ENCODE data around the gene RELL2.

DNA sequence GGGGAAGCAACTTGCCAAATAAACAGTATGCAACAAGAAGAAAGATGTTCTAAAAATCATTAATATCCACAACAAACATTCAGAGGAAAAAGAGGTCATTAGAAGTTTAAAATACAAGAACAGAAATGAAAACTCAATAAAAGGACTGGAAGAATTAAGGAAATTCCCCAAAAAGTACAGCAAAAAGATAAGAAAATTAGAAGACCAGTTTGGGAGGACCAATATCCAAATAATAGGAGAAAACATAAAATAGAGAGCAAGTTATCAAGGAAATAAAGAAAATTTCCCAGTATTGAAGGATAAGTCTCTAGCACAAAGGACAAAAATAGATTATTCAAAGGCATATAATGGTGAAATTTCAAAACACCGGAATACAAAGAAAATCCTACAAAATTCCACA lies 39.9 kb upstream of the RELL2 start:
- TF ChIP-seq, protein P1, sequence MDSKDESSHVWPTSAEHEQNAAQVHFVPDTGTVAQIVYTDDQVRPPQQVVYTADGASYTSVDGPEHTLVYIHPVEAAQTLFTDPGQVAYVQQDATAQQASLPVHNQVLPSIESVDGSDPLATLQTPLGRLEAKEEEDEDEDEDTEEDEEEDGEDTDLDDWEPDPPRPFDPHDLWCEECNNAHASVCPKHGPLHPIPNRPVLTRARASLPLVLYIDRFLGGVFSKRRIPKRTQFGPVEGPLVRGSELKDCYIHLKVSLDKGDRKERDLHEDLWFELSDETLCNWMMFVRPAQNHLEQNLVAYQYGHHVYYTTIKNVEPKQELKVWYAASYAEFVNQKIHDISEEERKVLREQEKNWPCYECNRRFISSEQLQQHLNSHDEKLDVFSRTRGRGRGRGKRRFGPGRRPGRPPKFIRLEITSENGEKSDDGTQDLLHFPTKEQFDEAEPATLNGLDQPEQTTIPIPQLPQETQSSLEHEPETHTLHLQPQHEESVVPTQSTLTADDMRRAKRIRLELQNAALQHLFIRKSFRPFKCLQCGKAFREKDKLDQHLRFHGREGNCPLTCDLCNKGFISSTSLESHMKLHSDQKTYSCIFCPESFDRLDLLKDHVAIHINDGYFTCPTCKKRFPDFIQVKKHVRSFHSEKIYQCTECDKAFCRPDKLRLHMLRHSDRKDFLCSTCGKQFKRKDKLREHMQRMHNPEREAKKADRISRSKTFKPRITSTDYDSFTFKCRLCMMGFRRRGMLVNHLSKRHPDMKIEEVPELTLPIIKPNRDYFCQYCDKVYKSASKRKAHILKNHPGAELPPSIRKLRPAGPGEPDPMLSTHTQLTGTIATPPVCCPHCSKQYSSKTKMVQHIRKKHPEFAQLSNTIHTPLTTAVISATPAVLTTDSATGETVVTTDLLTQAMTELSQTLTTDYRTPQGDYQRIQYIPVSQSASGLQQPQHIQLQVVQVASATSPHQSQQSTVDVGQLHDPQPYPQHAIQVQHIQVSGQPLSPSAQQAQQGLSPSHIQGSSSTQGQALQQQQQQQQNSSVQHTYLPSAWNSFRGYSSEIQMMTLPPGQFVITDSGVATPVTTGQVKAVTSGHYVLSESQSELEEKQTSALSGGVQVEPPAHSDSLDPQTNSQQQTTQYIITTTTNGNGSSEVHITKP (tag by site-specific recombination; IDR thresholded peaks at IDR 0.05) = no peak
- TF ChIP-seq REST (tag by site-specific recombination; IDR thresholded peaks at IDR 0.05) (no peak), MEIS1 (CRISPR knock-in tag; IDR thresholded peaks at IDR 0.05; ENCODE audit: borderline replicate concordance) (no peak), ZNF416 (tag by site-specific recombination; IDR thresholded peaks at IDR 0.05) (no peak), ZNF146 (tag by site-specific recombination; IDR thresholded peaks at IDR 0.05) (no peak), MZF1 (tag by site-specific recombination; IDR thresholded peaks at IDR 0.05; ENCODE audit: borderline replicate concordance) (no peak), ZNF248 (tag by site-specific recombination; IDR thresholded peaks at IDR 0.05) (no peak), ZNF76 (tag by site-specific recombination; IDR thresholded peaks at IDR 0.05; ENCODE audit: borderline replicate concordance, low read depth) (no peak), PATZ1 (tag by site-specific recombination; IDR thresholded peaks at IDR 0.05) (no peak), ZBTB7A (tag by site-specific recombination; IDR thresholded peaks at IDR 0.05; ENCODE audit: low read depth) (no peak)
- TF ChIP-seq, protein P2, sequence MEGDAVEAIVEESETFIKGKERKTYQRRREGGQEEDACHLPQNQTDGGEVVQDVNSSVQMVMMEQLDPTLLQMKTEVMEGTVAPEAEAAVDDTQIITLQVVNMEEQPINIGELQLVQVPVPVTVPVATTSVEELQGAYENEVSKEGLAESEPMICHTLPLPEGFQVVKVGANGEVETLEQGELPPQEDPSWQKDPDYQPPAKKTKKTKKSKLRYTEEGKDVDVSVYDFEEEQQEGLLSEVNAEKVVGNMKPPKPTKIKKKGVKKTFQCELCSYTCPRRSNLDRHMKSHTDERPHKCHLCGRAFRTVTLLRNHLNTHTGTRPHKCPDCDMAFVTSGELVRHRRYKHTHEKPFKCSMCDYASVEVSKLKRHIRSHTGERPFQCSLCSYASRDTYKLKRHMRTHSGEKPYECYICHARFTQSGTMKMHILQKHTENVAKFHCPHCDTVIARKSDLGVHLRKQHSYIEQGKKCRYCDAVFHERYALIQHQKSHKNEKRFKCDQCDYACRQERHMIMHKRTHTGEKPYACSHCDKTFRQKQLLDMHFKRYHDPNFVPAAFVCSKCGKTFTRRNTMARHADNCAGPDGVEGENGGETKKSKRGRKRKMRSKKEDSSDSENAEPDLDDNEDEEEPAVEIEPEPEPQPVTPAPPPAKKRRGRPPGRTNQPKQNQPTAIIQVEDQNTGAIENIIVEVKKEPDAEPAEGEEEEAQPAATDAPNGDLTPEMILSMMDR (tag by site-specific recombination; IDR thresholded peaks at IDR 0.05) = no peak
- TF ChIP-seq, protein P3, sequence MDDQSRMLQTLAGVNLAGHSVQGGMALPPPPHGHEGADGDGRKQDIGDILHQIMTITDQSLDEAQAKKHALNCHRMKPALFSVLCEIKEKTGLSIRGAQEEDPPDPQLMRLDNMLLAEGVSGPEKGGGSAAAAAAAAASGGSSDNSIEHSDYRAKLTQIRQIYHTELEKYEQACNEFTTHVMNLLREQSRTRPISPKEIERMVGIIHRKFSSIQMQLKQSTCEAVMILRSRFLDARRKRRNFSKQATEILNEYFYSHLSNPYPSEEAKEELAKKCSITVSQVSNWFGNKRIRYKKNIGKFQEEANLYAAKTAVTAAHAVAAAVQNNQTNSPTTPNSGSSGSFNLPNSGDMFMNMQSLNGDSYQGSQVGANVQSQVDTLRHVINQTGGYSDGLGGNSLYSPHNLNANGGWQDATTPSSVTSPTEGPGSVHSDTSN (CRISPR knock-in tag; IDR thresholded peaks at IDR 0.05) = no peak

Measured in HEK293 (cell line).